Activated CD4-positive, alpha-beta T cell treated with anti-CD3 and anti-CD28 coated beads for 36 hours (primary cell): ENCODE results near the gene HSD11B1L. TPM values are rescaled to one million over a fixed set of nuclear protein-coding genes. Genes with fewer than 3 reads are reported as not detected.

Experiments used
- ATAC-seq: fragments of 200-7000 bp; cut with Tn5 transposase; one replicate; pipeline ENCODE4 v1.10.0; 2021; ENCODE audit warnings: mild to moderate bottlenecking, moderate library complexity
- CTCF ChIA-PET: fragments of 350-600 bp; sonication (Branson Sonifier 250); formaldehyde crosslinking; loops from one replicate; lab custom pipeline; 2021; ENCODE audit warnings: antibody characterized with exemption; lab: Charles Lee
- POLR2A ChIA-PET: fragments of 350-600 bp; sonication (Branson Sonifier 250); formaldehyde crosslinking; loops from one replicate; lab custom pipeline; 2021; ENCODE audit warnings: antibody characterized with exemption, inconsistent platforms; lab: Charles Lee
- DNase-seq: peaks from one replicate; pipeline ENCODE4 v3.0.0-alpha.2; 2020
- H3K27ac Mint-ChIP-seq: one replicate; pipeline ENCODE4 v1.8.0; 2021; ENCODE audit warnings: mixed read lengths
- H3K27me3 Mint-ChIP-seq: one replicate; pipeline ENCODE4 v1.8.0; 2021; ENCODE audit warnings: mixed read lengths
- H3K36me3 Mint-ChIP-seq: one replicate; pipeline ENCODE4 v1.8.0; 2021; ENCODE audit warnings: low read depth, mixed read lengths
- H3K4me1 Mint-ChIP-seq: one replicate; pipeline ENCODE4 v1.8.0; 2021; ENCODE audit warnings: mixed read lengths
- H3K4me3 Mint-ChIP-seq: one replicate; pipeline ENCODE4 v1.8.0; 2021; ENCODE audit warnings: mild to moderate bottlenecking, moderate library complexity, mixed read lengths
- H3K9me3 Mint-ChIP-seq: one replicate; pipeline ENCODE4 v1.8.0; 2021; ENCODE audit warnings: low read depth, mixed read lengths
- intact Hi-C, 2 experiments: fragments of 100-400 bp; cut with DNase I in 1 of 2; cut with micrococcal nuclease in 1 of 2; formaldehyde crosslinking; loops; one replicate each; pipeline versions ENCODE4 v1.14.2 to v1.15.1; 2022 to 2024; cut with DNase I, micrococcal nuclease
- total RNA-seq, 2 experiments: library from RNA; stranded (reverse); gene quantifications; one replicate each; pipeline ENCODE4 v1.2.3, GENCODE V29; 2021

Gene HSD11B1L
- total RNA-seq, 2 experiments from 2014 or later = 2.0 to 3.2 TPM

- CTCF ChIA-PET = no interaction called here
- Mint-ChIP-seq H3K36me3 (peaks cover 3% of the 10 kb centered on the region), H3K4me1 (peaks cover 20% of the 10 kb centered on the region), H3K4me3 (peak overlapping the region; percentile 99), H3K27ac (peak overlapping the region; percentile 92), H3K27me3 (no peaks in the 10 kb centered on the region), H3K9me3 (no peaks in the 10 kb centered on the region)
- intact Hi-C loops = loop anchor here (1.0 to 10.0 kb wide), 21 partner anchors 11 to 1695 kb away; partner anchors contain the start of genes CATSPERD (in 2 of the 2), LONP1 (in 2 of the 2), RPL36 (in 2 of the 2) and VMAC (in 2 of the 2)
- ATAC-seq (no peak), DNase-seq (no peak)
- POLR2A ChIA-PET = interaction anchor here (0.9 kb wide), 1 partner anchor 10 kb away, joined by 6 read pairs; no protein-coding TSS in a partner anchor
These were observed 1.3 kb upstream of the HSD11B1L start for GRCh38 chr19:5679289-5680083.

DNA sequence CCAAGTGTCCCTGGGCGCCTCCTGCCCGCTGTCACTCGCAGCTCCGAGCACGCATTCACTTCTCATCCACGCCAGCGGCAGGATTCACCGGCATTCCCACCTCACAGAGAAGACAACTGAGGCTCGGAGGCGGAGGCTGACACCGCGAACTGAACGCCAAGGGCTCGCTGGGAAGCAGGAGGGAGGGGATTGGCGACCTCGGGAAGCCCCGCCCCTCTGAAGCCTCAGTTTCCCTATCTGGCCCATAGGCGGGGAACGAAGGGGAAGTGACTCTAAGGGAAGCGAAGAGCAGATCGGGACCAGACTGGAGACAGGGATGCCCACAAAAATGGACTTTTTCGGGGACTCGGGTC, 767 bp upstream of the HSD11B1L start:
- CTCF ChIA-PET = no interaction called here

DNA sequence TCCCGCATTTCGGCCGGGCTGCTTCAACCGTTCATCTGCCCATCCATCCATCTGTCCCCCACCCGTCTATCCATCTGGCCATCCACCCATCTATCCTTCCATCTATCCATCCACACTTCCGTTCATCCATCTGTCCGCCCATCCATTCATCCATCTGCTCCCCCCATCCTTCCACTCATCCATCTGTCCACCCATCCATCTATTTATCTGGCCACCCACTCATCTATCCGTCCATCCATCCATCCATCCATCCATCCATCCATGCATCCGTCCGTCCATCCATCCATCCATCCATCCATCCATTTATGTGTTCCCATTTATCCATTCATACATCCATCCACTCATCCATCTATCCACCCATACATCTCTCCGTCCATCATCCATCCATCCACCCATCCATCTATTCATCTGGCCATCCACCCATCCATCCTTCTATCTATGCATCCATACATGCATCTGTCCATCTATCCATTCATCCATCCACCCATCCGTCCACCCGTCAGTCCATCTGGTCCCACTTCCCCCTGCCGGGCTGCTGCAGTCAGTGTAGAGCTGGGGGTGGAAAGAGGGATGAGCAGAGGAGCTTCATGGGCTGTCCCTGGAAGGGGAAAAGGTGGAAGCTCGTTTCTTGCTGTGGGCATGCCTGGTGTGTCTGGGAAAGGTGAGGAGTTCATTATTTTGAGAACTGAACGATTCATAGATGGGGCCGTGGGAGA, 722 bp downstream of the HSD11B1L start:
- POLR2A ChIA-PET = no interaction called here
- DNase-seq (no peak), ATAC-seq (no peak)
- peak overlapping the region; percentile 58 for H3K4me3 Mint-ChIP-seq
- peak overlapping the region; percentile 33 for H3K27ac Mint-ChIP-seq
- peaks cover 20% of the 10 kb centered on the region for H3K4me1 Mint-ChIP-seq
- H3K9me3 Mint-ChIP-seq = no peaks in the 10 kb centered on the region
- CTCF ChIA-PET = interaction anchor here (1.0 kb wide), 1 partner anchor 39 kb away, joined by 4 read pairs; the partner anchor contains the start of genes CATSPERD and LONP1
- intact Hi-C loops = loop anchor here (2.0 to 10.0 kb wide), 7 partner anchors 39 to 1697 kb away; partner anchors contain the start of genes CATSPERD (in 1 of the 2), DUS3L (in 1 of the 2), EEF2 (in 1 of the 2) and HDGFL2 (in 1 of the 2)
- peaks cover 3% of the 10 kb centered on the region for H3K36me3 Mint-ChIP-seq
- no peaks in the 10 kb centered on the region for H3K27me3 Mint-ChIP-seq

More for the DNA sequence above, 767 bp upstream of the HSD11B1L start:
- peaks cover 20% of the 10 kb centered on the region for H3K4me1 Mint-ChIP-seq
- intact Hi-C loops = loop anchor here (1.0 to 10.0 kb wide), 21 partner anchors 10 to 1695 kb away; partner anchors contain the start of genes CATSPERD (in 2 of the 2), LONP1 (in 2 of the 2), RPL36 (in 2 of the 2) and VMAC (in 2 of the 2)
- POLR2A ChIA-PET = interaction anchor here (0.9 kb wide), 1 partner anchor 9 kb away, joined by 6 read pairs; no protein-coding TSS in a partner anchor
- peaks cover 3% of the 10 kb centered on the region for H3K36me3 Mint-ChIP-seq
- peak overlapping the region; percentile 99 for H3K4me3 Mint-ChIP-seq
- H3K27ac Mint-ChIP-seq = peak overlapping the region; percentile 92
- DNase-seq = no peak
- H3K27me3 Mint-ChIP-seq = no peaks in the 10 kb centered on the region
- no peaks in the 10 kb centered on the region for H3K9me3 Mint-ChIP-seq
- ATAC-seq = peak; percentile 1

GRCh38 chr19:5682107-5682482, 1.3 kb downstream of the HSD11B1L start:
- Mint-ChIP-seq H3K4me1 (peaks cover 20% of the 10 kb centered on the region), H3K36me3 (peaks cover 3% of the 10 kb centered on the region), H3K9me3 (no peaks in the 10 kb centered on the region), H3K4me3 (peak overlapping the region; percentile 58), H3K27me3 (no peaks in the 10 kb centered on the region), H3K27ac (no peak overlapping the region)
- ATAC-seq = no peak
- DNase-seq = no peak
- intact Hi-C loops = loop anchor here in 1 of 2 experiments (5.0 to 10.0 kb wide), 4 partner anchors 295 to 1697 kb away; partner anchors contain the start of genes EEF2, HDGFL2, MPND and RANBP3
- POLR2A ChIA-PET = no interaction called here
- CTCF ChIA-PET = interaction anchor here (1.0 kb wide), 1 partner anchor 38 kb away, joined by 4 read pairs; the partner anchor contains the start of genes CATSPERD and LONP1

DNA sequence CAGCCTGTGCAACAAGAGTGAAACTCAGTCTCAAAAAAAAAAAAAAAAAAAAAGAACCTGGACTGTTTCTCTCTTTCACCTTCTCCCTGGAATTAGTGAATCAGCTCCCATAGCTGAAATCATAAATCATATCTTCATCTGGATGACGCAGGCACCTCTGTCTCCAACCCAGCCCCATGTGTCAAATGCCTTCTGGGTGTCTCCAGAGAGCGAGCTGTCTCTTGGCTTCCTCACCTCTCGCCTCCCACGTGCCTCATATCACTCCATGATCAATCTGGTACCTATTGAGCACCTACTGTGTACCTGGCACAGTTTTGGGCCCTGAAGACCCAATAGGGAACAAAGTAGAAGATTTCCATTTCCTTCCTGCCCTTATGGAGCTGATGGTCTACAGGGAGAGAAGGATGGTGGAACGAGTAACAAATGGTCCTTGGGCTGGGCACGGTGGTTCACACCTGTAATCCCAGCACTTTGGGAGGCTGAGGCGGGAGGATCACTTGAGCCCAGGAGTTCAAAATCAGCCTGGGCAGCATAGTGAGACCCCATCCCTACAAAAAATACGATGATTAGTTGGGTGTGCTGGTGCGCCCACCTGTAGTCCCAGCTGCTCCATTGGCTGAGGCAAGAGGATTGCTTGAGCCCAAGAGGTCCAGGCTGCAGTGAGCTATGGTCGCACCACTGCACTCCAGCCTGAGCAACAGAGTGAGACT, 2.5 kb downstream of the HSD11B1L start:
- H3K4me3 Mint-ChIP-seq = no peak overlapping the region
- POLR2A ChIA-PET = no interaction called here
- intact Hi-C loops = loop anchor here in 1 of 2 experiments (5.0 to 10.0 kb wide), 4 partner anchors 294 to 1699 kb away; partner anchors contain the start of genes EEF2, HDGFL2, MPND and RANBP3

DNA sequence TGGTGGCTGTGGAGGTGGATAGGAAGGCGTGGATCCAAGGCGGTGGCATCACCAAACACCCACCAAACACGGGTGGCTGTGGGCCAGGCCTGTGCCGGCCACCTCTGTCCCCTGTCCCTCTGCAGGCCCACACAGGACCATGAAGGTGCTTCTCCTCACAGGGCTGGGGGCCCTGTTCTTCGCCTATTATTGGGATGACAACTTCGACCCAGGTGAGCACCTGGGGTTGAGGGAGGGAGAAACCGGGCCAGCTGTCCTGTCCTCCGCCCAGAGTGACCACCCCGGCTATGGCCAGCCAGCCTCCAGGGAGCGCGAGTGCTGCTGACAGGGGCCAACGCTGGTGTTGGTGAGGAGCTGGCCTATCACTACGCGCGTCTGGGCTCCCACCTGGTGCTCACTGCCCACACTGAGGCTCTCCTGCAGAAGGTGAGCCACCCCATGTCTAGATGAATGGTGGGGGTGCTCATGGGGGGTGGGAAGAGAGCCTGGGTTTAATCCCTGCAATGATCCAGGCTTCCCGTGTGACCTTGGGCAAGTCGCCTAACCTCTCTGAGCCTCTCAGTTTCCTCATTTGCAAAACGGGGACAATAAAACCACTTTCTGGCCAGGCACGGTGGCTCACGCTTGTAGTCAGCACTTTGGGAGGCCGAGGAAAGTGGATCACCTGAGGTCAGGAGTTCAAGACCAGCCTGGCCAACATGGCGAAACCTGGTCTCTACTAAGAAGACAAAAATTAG, 4.0 kb downstream of the HSD11B1L start:
- DNase-seq (no peak), ATAC-seq (no peak)
- H3K36me3 Mint-ChIP-seq = no peaks in the 10 kb centered on the region
- H3K9me3 Mint-ChIP-seq = no peaks in the 10 kb centered on the region
- no peak overlapping the region for H3K4me3 Mint-ChIP-seq
- H3K4me1 Mint-ChIP-seq = peaks cover 26% of the 10 kb centered on the region
- ChIA-PET POLR2A (no interaction called here), CTCF (no interaction called here)
- no peaks in the 10 kb centered on the region for H3K27me3 Mint-ChIP-seq
- no peak overlapping the region for H3K27ac Mint-ChIP-seq
- intact Hi-C loops = loop anchor here in 1 of 2 experiments (5.0 to 10.0 kb wide), 6 partner anchors 292 to 1700 kb away; partner anchors contain the start of genes EEF2, HDGFL2, MPND and RANBP3

More for the DNA sequence above, 2.5 kb downstream of the HSD11B1L start:
- ATAC-seq (no peak), DNase-seq (no peak)
- Mint-ChIP-seq H3K4me1 (peaks cover 24% of the 10 kb centered on the region), H3K27me3 (no peaks in the 10 kb centered on the region), H3K9me3 (no peaks in the 10 kb centered on the region), H3K27ac (no peak overlapping the region), H3K36me3 (peaks cover 3% of the 10 kb centered on the region)
- CTCF ChIA-PET = interaction anchor here (0.8 kb wide), 1 partner anchor 17 kb away, joined by 4 read pairs; no protein-coding TSS in a partner anchor

GRCh38 chr19:5686326-5686646, 5.5 kb downstream of the HSD11B1L start:
- peak overlapping the region; percentile 69 for H3K4me3 Mint-ChIP-seq
- H3K9me3 Mint-ChIP-seq = no peaks in the 10 kb centered on the region
- ChIA-PET CTCF (interaction anchor here (1.3 to 2.1 kb wide), 4 partner anchors 10 to 64 kb away, joined by 4 to 14 read pairs (median 4); partner anchors contain the start of genes SAFB and SAFB2), POLR2A (interaction anchor here (0.9 to 1.8 kb wide), 5 partner anchors 32 to 118 kb away, joined by 3 to 15 read pairs (median 9); partner anchors contain the start of genes CATSPERD, LONP1, SAFB and SAFB2)
- peak overlapping the region; percentile 79 for H3K27ac Mint-ChIP-seq
- H3K4me1 Mint-ChIP-seq = peaks cover 23% of the 10 kb centered on the region
- DNase-seq (no peak), ATAC-seq (no peak)
- H3K27me3 Mint-ChIP-seq = no peaks in the 10 kb centered on the region
- intact Hi-C loops = loop anchor here in 1 of 2 experiments (1.0 to 10.0 kb wide), 6 partner anchors 104 to 1701 kb away; partner anchors contain the start of genes EEF2, MPND and ZBTB7A
- H3K36me3 Mint-ChIP-seq = peaks cover 12% of the 10 kb centered on the region

DNA sequence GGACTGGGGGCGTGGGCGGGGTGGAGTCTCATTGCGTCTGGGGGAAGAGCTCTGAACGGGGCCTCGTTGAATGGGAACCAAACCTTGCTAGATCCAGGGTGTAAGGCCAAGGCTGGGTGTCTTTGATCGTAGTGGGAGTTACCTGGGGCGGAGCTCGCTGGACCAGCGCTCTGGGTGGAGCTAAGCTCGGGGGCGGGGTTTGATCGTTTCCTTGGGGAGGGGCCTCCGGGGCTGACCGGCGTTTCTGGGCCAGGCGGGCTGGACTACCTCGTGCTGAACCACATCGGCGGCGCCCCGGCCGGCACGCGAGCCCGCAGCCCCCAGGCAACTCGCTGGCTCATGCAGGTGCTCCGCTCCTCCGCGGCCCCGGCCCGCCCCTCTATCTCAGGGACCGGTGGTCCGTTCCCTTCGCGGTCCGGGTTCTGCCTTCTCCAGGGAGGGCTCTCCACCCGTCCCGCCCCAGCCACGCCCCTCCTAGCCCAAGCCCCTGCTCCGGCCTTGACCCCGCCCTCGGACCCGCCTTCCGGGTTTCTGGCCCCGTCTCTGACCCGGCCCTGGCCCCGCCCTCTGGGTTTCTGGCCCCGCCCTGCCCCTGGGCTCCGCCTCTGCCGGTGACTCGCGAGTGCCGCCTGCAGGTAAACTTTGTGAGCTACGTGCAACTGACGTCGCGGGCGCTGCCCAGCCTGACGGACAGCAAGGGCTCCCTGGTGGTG, 6.0 kb downstream of the HSD11B1L start:
- Mint-ChIP-seq H3K4me3 (peak overlapping the region; percentile 69), H3K9me3 (no peaks in the 10 kb centered on the region), H3K27me3 (no peaks in the 10 kb centered on the region), H3K4me1 (peaks cover 18% of the 10 kb centered on the region), H3K36me3 (peaks cover 18% of the 10 kb centered on the region), H3K27ac (peak overlapping the region; percentile 79)
- ATAC-seq = peak; percentile 61
- POLR2A ChIA-PET = interaction anchor here (0.7 to 1.8 kb wide), 8 partner anchors 10 to 218 kb away, joined by 3 to 15 read pairs (median 6); partner anchors contain the start of genes CATSPERD, LONP1, SAFB and SAFB2
- intact Hi-C loops = loop anchor here in 1 of 2 experiments (1.0 to 10.0 kb wide), 7 partner anchors 103 to 1702 kb away; partner anchors contain the start of genes EEF2, MPND, VMAC and ZBTB7A
- DNase-seq = peak; percentile 100
- CTCF ChIA-PET = interaction anchor here (0.6 to 2.1 kb wide), 8 partner anchors 11 to 118 kb away, joined by 3 to 14 read pairs (median 4); partner anchors contain the start of genes SAFB and SAFB2
